Erythroblast (primary cell): ENCODE results near the gene ME3.
A peak's percentile ranks its signal among the peaks of the same experiment; 100 is the strongest.
"Not testable (repeated sequence)": the region's sequence is repeated elsewhere in the genome, so short reads cannot be mapped to it uniquely, and the experiment has no call there.

ENCODE experiments used
- DNase-seq, 2 experiments: peaks; one replicate each; lab custom pipeline; 2025; lab: John Stamatoyannopoulos, UW
- GATA1 ChIP-seq: IDR thresholded peaks from 2 replicates; pipeline ENCODE4 v1.6.1; 2011; ENCODE audit warnings: low read depth, mild to moderate bottlenecking, control low read depth, low read length, moderate library complexity
- POLR2A ChIP-seq: IDR thresholded peaks from 2 replicates; pipeline ENCODE4 v1.6.1; 2011; ENCODE audit warnings: mild to moderate bottlenecking, low read length

Gene ME3

DNA sequence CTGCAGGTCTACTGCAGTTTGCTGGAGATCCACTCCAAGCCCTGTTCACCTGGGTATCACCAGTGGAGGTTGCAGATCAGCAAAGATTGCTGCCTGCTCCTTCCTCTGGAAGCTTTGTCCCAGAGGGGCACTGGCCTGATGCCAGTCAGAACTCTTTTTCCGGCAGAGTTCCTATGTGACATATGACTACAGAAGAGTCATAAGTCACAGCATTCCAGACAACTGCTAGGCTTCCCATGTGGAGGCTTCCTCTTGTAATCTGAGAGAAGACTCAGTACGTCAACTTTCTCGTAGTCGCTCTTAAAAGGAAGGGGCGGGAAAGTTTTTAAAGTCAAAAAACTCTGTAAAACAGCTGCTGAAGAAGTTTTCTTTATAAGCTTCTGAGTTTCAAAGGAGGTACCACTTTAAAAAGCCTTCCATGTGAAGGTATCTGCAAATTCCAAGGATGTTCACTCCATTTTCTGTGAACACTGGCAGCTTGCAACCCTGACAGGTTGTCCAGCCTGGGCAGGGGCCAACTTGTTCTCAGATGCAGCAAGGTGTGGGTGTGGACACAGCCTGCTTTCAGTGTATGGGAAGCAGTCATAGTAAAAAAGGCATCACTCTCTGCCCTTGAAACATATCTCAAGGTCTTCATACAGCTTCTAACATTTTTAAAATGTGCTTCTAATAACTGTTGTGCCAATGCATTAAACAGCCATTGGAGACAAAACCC, 97.8 kb downstream of the ME3 start:
- no peak for DNase-seq
- TF ChIP-seq GATA1, result no peak

DNA sequence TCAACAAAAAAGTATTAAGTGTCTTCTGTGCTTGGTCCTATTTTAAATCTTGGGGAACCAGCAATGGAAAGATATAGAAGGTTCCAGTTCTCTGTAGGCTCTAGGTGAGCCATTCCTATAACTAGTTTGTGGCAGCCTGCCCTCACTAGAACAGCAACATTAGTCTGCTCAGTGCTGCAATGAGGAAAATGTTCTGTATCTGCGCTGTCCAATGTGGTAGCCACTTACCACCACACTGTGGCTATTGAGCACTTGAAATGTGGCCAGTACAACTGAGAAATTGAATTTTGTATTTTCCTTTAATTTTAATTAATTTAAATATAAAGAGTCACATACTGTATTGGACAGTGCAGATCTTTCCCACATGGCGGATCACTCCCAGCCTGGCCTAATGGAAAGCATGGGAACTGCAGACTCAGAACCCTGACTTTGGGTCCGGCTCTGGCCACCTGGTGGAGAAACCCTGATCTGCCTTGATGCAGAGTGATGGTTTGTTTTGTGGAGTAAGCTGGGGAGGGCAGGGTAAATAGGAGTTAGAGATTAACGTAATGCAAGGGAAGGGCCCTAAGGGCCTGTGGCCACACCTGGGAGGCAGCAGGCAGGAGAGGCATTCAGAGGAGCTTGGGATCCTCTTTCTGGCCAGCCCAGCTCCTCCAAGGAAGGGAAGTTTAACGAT, 101.0 kb downstream of the ME3 start:
- TF ChIP-seq POLR2A, result no peak
- no peak for TF ChIP-seq GATA1
- peak; percentile 28 to 34 for DNase-seq

- no peak for DNase-seq
- TF ChIP-seq POLR2A (no peak), GATA1 (no peak)
These were observed 102.0 kb downstream of the ME3 start for GRCh38 chr11:86570451-86570850.

GRCh38 chr11:86570020-86570419, 102.4 kb downstream of the ME3 start:
- no peak for DNase-seq
- no peak for TF ChIP-seq GATA1
- TF ChIP-seq POLR2A, result no peak

DNA sequence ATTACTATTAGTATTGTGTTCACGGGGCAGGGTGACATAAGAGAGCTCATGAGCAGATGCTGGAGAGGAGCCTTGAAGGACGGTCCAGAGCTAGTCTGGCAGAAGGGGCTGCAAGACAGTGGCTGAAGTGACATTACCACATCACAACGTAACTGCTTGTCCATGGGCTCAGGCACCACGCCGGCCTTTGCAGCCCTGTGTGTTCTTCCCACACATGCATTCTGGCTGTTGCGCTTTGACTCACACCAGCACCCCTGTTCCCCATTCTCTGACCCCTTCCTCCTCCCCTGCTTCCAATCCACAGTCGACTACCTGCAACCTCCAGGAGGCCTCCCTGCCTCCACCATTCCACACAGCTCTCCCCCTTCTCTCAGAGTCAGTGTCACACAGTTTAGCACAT, 103.3 kb downstream of the ME3 start:
- no peak for DNase-seq
- TF ChIP-seq POLR2A (no peak), GATA1 (no peak)

GRCh38 chr11:86565801-86566312, 106.6 kb downstream of the ME3 start:
- DNase-seq, result no peak
- TF ChIP-seq GATA1, result no peak
- no peak for TF ChIP-seq POLR2A

- DNase-seq, result no peak
- TF ChIP-seq POLR2A (no peak), GATA1 (no peak)
These were observed 107.0 kb downstream of the ME3 start for GRCh38 chr11:86565388-86565787.

DNA sequence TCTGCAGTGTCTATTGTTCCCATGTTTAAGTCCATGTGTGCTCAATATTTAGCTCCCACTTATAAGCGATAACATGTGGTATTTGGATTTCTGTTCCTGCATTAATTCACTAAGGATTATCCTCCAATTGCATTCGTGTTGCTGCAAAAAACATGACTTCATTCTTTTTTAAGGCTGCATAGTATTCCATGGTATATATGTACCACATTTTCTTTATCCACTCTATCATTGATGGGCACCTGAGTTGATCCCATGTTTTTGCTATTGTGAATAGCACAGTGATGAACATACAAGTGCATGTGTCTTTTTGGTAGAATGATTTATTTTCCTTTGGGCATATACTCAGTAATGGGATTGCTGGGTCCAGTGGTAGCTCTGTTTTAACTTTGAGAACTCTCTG, 109.6 kb downstream of the ME3 start:
- DNase-seq, result not testable (repeated sequence)

GRCh38 chr11:86559311-86559945, 113.0 kb downstream of the ME3 start:
- no peak for TF ChIP-seq POLR2A
- no peak for TF ChIP-seq GATA1
- DNase-seq, result no peak

- TF ChIP-seq POLR2A (no peak), GATA1 (no peak)
These were observed 113.6 kb downstream of the ME3 start for GRCh38 chr11:86558841-86559240.

DNA sequence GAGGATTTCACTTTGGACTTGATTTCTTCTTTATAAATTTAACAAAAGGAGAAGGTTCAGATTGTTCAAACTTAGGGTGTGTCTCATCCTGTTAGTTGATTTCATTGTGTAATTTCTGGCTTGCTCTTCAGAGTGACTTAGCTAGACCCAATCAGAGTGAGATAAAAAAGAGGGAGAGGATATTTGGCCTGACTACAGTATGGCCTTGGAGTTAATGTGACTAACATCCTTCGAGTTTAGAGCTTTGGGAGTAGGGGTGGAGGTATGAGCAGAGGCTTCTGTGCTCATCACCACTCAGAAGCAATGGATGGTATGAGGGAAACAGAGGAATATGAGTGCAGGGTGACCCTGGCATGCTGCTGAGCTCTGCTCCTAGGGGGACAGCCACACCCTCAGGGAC, 114.2 kb downstream of the ME3 start:
- TF ChIP-seq GATA1, result no peak
- no peak for DNase-seq

More at GRCh38 chr11:86558841-86559240, 113.6 kb downstream of the ME3 start:
- no peak for DNase-seq

DNA sequence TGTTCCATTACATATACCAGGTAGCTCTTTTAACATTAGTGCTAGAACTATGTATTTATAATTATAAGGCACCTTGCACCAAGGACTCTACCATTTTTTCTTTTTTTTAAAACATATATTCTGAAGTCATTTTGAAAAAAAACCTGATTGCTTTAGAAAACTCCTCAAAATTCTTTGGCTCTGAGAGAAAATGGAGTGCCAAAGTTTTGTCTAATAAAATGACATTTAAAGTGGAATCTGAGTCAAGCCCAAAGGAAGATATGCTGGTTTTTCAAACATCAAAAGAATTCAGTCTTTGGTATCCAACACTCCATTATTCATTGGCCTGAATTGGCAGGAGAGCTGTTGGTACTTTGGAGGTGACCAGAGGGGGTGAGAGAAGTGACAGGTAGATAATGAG, 116.5 kb downstream of the ME3 start:
- TF ChIP-seq GATA1 (no peak), POLR2A (no peak)
- no peak for DNase-seq

- DNase-seq, result no peak
- TF ChIP-seq POLR2A, result no peak
- TF ChIP-seq GATA1, result no peak
These were observed 117.0 kb downstream of the ME3 start for GRCh38 chr11:86555401-86555800.

DNA sequence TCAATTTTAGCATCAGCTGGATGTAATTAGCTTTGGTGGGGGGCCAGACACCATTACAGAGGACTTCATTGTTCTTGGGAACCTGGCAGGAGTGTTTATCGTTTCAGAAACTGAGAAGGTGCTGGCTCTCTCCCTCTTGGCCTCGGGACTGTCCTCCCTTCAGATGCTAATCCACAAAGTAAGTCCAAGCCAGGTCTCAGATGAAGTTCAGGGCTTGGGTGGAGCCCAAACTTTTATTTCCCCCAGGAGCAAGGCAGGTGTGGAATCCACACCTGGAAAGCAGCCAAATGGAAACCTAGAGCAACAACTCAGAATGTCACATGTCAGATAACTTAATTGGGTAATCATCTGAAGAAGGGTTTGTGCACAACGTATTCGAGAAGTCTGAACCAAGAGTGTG, 119.2 kb downstream of the ME3 start:
- DNase-seq, result no peak
- TF ChIP-seq GATA1, result no peak
- no peak for TF ChIP-seq POLR2A
